Fibroblast of skin of right biceps (primary cell): Measurements from ENCODE around the gene CLHC1.
"Not testable (repeated sequence)": the region's sequence is repeated elsewhere in the genome, so short reads cannot be mapped to it uniquely, and the experiment has no call there.

Source experiments
- DNase-seq: peaks from one replicate; pipeline ENCODE4 v3.0.0-alpha.2; 2013

The CLHC1 gene

DNA sequence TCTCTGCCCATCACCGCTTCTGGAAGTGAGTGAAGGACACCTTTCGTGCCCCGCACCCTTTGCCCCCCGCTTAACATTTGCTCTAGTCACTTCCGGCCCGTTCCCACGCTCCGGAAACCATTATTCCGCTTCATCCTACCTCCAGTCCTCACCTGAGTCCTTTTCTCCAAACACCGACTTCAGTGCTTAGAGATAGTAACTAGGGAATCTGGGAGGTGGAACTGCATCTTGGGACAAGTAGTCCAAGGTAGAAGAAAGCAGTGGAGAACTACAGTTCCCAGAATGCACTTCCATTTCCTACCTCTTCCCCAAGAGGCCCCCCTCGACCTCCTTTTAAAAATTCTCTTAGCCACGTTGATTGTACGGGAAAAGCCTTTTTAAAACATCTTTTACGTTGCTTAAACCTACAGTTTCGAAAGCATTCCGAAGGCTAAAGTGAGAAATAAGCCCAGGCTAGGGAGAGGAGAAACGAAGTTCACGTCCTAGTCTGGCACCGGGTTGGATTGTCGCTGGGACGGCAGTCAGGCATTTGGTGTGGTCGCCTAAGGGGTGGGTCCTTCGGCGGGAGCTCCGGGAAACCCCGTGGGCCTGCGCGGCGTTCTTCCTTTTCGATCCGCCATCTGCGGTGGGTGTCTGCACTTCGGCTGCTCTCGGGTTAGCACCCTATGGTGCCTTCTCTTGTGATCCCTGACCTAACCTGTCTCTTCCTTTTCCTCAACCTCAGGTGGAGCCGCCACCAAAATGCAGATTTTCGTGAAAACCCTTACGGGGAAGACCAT, at the start of gene CLHC1, which contains the start of gene RPS27A:
Gene CLHC1, minus strand, starts transcription at position 210 of the 779 bp plus-strand sequence. CDS start 9,882 bp downstream, outside the sequence.
Gene RPS27A, plus strand, starts transcription at position 605 of the 779 bp plus-strand sequence. Its CDS starts 137 bp downstream, at position 742.
- DNase-seq, result peak; percentile 94

DNA sequence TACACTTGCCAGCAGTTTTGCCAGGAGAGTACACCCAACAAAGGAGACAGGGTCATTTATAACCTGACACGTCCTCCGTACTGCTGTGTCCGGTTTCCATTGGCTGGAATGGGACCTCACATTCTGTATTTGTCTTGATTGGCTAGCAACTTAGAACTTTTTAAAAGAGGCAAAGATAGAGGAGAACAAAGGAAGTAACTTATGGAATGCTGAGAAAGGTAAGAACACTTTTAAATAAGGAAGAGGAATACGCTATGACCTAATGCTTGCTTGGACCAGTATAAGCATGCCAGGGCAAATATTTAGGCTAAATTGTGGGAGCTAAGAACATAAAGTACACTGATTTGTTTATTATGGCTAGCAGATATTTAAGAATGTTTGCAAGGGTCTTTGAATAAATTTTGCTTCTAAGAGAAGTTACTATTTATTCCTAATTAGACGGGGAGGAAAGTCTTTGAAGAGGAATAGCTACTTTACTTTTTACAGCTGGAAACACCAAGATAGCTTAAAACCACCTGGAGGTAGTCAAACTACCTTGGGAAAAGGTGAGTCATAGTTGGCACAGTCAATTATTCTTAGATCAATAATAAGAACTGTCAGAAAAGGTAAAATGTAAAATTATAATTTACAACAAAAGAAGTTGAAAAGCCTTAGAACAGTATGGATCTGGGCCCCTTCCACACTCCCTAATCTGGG, 48.9 kb upstream of the CLHC1 start:
- not testable (repeated sequence) for DNase-seq

DNA sequence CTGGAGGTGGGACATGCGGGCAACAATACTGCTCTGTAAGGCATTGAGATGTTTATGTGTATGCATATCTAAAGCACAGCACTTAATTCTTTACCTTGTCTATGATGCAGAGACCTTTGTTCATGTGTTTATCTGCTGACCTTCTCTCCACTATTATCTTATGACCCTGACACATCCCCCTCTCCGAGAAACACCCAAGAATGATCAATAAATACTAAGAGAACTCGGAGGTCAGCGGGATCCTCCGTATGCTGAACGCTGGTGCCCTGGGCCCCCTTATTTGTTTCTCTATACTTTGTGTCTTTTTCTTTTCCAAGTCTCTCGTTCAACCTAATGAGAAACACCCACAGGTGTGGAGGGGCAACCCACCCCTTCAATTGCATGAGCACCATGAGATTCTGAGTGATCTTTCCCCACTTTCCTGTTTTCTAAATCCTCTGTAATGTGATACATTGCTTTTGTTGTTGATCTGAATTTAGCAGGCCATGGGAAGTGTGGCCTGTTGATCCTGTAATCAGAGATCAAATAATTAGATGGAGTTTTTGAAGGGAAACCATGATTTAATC, 47.8 kb upstream of the CLHC1 start:
- DNase-seq, result not testable (repeated sequence)

DNA sequence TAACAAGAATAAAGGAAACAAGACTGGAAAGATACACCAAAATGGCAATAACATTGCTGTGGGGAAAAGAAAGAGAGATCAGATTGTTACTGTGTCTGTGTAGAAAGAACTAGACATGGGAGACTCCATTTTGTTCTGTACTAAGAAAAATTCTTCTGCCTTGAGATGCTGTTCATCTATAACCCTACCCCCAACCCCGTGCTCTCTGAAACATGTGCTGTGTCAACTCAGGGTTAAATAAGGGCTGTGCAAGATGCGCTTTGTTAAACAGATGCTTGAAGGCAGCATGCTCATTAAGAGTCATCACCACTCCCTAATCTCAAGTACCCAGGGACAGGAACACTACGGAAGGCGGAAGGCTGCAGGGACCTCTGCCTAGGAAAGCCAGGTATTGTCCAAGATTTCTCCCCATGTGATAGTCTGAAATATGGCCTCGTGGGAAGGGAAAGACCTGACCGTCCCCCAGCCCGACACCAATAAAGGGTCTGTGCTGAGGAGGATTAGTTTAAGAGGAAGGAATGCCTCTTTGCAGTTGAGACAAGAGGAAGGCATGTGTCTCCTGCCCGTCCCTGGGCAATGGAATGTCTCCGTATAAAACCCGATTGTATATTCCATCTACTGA, 47.2 kb upstream of the CLHC1 start:
- DNase-seq, result not testable (repeated sequence)

DNA sequence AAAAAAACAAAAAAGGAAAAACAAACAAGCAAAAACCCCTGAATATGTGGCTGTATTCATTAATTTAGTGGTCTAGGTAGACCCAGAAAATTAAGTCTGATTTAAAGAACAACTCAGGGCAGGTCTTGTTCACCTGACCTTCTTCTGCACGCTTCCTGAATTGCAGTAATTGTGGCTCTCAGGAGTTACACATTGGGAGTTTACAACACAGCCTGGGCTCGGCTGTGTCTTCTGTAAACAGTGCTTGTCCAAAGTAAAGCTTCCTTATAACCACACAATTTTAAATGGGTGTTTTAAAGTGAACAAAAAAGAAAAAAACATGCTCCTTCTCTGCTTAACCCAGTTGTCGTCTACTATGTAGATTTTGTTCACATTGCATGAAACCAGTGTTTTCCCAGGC, 45.2 kb upstream of the CLHC1 start:
- DNase-seq, result no peak

DNA sequence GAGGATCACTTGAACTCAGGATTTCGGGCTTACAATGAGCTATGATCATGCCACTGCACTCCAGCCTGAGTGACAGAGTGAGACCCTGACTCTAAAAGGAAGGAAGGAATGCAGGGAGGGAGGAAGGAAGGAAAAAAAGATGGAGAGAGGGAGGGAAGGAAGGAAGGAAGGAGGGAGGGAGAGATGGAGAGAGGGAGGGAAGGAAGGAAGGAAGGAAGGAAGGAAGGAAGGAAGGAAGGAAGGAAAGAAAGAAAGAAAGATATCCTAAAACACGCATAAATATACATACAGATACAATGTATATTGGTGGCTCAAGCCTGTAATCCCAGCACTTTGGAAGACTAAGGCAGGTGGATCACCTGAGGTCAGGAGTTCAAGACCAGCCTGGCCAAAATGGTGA, 42.3 kb upstream of the CLHC1 start:
- DNase-seq, result not testable (repeated sequence)

DNA sequence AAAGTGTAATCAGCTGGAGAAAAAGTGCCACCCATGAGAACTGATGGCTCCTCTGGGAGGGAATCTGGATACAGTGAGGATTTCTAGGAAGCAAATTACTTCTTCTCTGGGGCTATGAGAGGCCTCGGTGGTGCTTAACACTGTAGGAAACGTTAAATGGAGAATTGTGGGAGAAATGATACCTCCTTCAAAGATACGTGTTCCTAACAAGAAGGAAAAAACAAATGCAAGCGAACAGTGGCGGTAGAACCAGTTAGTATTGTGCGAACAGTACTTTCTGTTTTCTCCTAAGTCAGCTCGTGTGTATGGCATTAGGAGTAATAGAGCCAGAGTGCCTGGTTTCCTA, 37.5 kb upstream of the CLHC1 start:
- DNase-seq, result peak; percentile 5

DNA sequence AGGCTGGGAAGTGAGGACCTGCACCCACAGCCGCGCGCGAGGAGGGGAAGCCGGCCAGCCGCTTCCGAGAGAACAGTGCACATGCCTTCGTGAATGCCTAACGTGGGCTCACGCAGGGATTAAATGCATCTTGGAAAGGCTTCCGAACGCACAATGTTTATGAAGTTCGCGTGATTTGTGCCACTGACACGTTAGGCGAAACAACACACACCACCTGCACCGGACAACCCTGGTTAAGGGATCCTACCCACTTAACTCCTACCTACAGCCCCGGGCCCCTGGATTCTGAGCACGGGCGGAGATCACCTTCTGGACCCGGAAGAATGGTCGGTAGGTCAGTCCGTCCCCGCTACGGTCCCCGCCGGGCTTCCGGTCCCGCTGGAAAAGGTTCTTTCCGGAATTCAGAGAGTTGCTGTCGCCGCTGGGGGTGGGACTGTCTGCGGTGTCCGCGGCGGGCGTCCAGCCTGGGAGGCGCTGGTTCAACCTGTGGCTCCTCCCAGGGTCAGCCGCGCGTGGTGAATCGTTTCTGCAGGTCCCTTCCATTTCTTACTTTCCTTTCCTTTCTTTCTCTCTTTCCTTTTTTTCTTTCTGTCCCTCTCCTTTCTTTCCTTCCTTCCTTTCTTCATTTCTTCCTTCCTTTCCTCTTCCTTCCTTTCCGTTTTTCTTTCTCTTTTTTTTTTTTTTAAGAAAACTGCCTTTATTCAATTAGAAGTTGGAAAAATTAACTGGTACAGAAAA, 37.0 kb upstream of the CLHC1 start, which contains the start of gene MTIF2:
Gene MTIF2, minus strand, starts transcription at position 325 of the 738 bp plus-strand sequence. CDS start 5,373 bp downstream, outside the sequence.
- DNase-seq, result peak; percentile 92

DNA sequence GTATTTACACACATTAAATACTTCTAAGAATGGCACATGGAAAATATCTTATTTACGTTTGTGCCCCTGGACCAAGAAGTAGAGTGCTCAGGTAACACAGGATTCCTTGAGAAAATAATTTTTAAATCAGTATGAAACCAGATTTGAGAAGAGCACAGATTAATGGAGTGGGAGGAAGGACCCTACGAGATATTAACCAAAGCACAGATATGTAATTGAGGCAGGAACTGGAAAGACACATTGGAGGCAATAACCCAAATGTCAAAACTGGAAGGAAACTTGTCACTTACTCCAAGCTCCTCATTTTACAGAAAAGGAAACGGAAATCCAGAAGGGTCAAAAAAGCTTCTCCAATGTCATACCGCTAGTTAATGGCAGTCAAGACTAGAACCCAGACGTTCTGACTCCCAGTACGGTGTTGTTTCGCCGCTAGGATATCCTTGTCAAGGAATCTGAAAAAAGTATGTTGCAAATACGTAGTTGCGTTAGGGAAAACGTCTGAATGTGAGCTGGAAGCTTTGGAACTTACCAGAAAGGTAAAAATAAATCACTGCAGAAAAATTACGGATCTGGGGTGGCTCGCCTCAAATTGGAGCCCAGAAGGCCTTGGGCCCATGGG, 36.3 kb upstream of the CLHC1 start:
- DNase-seq, result peak; percentile 3

DNA sequence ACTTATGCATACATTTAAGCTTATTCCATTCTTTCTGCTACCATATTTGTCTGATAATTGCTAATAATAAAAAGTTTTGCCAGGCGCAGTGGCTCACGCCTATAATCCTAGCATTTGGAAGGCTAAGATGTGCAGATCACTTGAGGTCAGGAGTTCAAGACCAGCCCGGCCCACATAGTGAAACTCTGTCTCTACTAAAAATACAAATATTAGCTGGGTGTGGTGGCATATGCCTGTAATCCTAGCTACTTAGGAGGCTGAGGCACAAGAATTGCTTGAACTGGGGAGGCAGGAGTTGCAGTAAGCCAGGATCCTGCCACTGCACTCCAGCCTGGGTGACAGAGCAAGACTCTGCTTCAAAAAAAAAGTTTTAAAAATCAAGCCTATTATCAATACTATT, 27.5 kb upstream of the CLHC1 start:
- not testable (repeated sequence) for DNase-seq

DNA sequence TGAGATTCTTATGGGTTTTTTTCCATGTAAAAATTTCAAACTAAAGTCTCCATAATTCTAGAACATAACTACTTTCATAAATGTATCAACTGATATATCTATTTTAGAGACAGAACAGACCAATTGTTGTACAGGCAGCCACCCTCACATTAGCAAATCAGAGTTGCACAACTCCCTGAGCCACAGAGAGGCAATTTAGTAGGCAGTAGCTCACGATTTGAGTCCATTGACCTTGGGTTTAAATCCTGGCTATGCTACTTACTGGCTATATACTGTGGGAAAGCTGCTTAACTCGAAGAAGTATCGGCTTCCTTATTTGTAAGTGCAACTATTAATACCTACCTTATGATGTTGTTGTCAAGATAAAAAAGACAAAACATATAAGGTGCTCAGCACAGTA, 20.7 kb upstream of the CLHC1 start:
- no peak for DNase-seq

DNA sequence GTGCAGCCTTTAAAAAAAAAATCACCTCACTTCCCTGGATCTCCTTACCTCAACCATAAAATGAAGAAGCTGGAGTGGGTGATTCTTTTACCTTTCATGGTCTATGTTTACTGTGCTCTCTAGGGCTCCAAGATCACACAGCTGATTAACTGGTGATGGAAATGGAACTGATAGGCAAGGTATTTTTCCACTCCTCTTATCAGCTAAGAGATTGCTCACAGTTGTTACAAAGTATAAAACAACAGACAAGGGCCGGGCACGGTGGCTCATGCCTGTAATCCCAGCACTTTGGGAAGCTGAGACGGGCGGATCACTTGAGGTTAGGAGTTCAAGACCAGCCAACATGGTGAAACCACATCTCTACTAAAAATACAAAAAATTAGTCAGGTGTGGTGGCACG, 14.9 kb upstream of the CLHC1 start:
- no peak for DNase-seq

DNA sequence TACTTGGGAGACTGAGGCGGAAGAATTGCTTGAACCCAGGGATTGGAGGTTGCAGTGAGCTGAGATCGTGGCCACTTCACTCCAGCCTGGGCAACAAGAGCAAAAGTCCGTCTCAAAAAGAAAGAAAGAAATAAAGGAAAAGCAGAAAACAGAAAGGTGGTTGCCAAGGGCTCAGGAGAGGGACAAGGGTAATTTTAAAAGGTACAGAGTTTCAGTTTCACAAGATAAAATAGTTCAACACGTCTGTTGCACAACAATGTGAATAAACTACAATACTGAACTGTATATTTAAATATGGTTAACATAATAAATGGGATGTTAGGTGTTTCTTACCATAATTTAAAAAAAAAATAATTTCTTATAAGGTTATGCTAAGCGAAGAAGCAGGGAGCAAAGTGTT, 13.3 kb upstream of the CLHC1 start:
- DNase-seq, result no peak

DNA sequence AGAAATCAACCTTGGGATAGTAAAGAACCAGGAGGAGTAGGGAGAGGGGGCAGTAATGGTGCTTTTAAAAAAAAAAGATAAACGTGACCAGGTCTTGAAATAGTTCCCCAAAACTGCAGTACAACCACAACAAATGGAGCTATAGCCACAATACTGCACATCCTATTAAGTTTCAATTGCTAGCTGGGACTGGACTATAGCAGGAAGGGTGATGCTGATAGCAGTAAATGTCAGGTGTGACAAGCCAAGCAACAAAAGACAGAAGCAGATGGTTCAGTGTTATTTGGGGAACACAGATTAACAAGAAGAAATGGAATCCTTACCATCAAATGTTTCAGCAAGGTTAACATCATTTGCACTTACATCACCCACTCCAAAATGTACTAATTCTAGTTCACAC, 10.5 kb upstream of the CLHC1 start:
- no peak for DNase-seq

DNA sequence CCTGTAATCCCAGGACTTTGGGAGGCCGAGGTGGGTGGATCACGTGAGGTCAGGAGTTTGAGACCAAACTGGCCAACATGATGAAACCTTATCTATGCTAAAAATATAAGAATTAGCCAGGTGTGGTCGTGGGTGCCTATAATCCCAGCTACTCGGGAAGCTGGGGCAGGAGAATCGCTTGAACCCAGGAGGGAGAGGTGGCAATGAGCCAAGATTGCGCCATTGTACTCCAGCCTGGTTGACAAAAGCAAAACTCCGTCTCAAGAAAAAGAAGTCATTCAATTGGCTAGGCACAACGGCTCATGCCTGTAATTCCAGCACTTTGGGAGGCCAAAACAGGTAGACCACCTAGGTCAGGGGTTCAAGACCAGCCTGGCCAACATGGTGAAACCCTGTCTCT, 9.5 kb upstream of the CLHC1 start:
- not testable (repeated sequence) for DNase-seq

DNA sequence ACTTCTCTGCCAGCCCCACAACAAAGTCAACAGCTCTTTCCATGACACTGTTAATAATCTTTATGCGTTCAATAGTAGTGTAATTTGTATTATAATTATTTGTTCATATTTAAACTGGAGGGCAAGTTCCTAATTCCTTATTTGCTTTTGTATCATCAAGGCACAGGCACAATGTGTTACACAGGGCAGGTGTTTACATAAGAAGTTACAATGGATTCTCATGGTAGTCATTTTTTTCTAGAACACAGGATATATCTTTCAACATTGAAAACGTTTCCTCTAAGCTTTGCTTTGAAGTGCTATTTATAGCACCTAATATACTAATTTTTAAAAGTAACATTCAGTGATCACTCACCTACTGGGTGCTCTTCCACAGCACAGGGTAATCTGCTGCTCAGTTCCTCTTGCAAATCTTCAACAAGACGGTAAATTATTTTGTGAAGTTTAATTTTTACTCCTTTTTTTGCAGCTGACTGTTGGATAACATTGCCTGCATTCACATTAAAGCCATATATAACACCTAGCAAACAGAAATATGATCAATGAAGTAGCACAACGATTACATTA, 7.6 kb upstream of the CLHC1 start:
- no peak for DNase-seq

DNA sequence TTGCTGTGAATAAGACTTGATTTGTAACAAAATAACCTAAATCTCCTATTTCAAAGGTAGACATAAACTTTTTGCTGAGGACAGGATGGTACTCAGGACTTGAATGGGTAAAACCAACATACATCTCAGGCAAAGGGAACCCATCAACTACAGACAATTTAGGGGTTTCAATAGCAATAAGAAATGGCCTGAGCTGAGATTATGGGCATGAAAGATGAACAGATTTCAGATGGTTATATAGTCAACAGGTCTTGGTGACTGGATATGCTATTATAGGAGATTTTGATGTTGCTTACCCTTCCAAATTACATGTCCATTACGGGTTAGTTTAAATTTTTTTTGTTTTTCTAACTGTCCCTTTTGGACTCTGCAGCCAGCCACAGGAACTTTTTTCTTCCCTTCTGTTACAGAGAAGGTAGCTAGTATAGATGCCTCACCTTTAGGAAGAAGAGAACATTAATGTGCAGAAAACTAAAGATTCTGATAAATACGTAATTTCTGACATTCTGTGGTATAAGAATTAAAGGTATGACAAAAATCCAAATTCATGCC, 5.0 kb upstream of the CLHC1 start:
- DNase-seq, result no peak

DNA sequence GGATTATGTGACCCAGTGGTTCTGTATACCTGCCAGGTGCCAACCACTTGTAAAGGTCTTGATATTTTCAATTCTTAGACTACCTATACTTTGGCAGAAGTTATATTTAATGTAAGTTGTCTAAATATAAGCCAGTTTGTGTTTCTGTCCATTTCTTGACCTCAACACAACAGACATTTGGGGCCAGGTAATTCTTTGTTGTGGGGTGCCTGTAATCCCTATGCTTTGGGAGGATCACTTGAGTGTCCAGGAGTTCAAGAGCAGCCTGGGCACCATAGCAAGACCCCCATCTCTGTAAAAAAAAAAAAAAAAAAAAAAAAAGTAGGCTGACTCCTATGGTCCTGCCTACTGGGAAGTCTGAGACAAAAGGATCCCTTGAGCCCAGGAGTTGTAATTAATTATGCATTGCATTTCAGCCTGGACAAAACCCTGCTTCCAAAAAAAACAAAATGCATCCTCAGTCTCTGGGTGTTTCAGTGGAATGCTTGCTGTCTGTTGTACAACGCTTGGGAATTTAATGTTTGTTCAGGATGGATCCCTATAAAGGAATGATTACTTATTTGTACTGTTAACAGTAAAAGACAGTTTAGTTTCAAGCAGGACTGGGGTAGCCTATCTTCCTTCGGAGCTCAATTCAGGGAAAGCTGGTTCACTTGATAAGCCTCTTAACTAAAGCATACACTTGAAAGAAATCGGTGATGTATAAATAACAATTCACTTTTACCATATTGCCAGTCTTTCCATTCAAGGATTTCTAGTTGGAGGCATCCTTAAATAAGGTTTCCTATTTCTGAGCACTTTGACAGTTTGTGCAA, 3.8 kb upstream of the CLHC1 start:
- DNase-seq, result no peak

DNA sequence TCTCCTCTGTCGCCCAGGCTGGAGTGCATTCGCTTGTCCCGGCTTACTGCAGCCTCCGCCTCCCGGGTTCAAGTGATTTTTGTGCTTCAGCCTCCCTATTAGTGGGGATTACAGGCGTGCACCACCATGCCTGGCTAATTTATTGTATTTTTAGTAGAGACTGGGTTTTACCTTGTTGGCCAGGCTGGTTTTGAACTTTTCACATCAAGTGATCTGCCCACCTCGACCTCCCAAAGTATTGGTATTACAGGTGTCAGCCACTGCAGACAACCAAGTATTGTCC, 1.5 kb upstream of the CLHC1 start:
- DNase-seq, result no peak

DNA sequence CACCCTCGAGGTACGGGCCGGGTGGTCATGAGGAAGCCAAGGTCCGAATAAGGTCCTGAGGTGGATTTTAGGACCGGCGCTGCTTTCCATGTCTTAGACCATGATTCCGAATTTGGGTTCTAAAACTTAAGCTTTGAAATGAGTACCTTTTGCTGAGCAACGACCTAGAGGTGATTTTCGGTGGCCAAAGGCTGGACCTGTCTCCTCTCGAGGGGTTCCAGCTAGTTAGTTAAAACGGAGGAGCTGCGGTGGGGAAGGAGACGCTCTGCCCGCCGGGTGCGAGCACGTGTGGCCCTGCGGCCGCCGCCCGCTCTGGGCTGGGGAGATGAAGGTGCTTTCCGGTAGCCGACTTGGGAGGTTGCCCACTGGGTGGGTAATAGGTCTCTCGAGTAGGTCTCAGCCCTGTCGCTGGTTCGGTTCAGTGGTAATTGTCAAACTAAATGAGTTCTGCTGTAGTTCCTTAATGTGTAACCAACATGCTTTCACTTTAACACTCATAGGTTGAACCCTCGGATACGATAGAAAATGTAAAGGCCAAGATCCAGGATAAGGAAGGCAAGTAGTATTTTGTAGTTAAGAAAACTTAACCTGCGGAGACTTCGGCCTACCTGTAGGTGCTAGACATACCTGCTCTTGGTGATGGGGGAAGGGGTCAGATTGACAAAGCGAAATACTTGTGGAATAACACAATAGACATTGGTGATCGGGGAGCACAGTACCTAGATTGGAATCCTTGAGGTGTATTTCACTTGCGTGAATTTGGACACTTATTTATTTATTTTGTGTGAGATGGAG, 967 bp upstream of the CLHC1 start:
- peak; percentile 21 for DNase-seq
